HG02610 (cell line): ENCODE measurements around the gene DCAF8L2.
"Not testable (repeated sequence)": the region's sequence is repeated elsewhere in the genome, so short reads cannot be mapped to it uniquely, and the experiment has no call there.

ENCODE experiments used
- ATAC-seq: cut with Tn5 transposase; IDR thresholded peaks from one replicate; pipeline ENCODE4 v1.9.1; 2021; ENCODE audit warnings: mild to moderate bottlenecking, moderate library complexity; ENCODE audit not compliant: unreplicated experiment

The DCAF8L2 gene

GRCh38 chrX:27590044-27590443 is at the start of gene DCAF8L2:
DCAF8L2 (plus strand) TSS chrX:27590344; CDS start chrX:27746896, 156,552 bp downstream.
- no peak for ATAC-seq

- ATAC-seq, result not testable (repeated sequence)
These were observed 49.0 kb upstream of the DCAF8L2 start for GRCh38 chrX:27541161-27541560.

- no peak for ATAC-seq
These were observed 41.5 kb upstream of the DCAF8L2 start for GRCh38 chrX:27548624-27549023.

GRCh38 chrX:27549688-27550087 is 40.5 kb upstream of the DCAF8L2 start:
- ATAC-seq, result no peak

- no peak for ATAC-seq
These were observed 34.6 kb upstream of the DCAF8L2 start for GRCh38 chrX:27555514-27555913.

- ATAC-seq, result no peak
These were observed 24.2 kb upstream of the DCAF8L2 start for GRCh38 chrX:27565992-27566391.

GRCh38 chrX:27571164-27571563 is 19.0 kb upstream of the DCAF8L2 start:
- no peak for ATAC-seq

- ATAC-seq, result no peak
These were observed 14.6 kb upstream of the DCAF8L2 start for GRCh38 chrX:27575565-27575964.

- ATAC-seq, result no peak
These were observed 6.2 kb upstream of the DCAF8L2 start for GRCh38 chrX:27583976-27584375.

- ATAC-seq, result no peak
These were observed 1.8 kb downstream of the DCAF8L2 start for GRCh38 chrX:27591938-27592337.

GRCh38 chrX:27597508-27597907 is 7.4 kb downstream of the DCAF8L2 start:
- no peak for ATAC-seq

- no peak for ATAC-seq
These were observed 8.2 kb downstream of the DCAF8L2 start for GRCh38 chrX:27598312-27598711.

GRCh38 chrX:27599928-27600327 is 9.8 kb downstream of the DCAF8L2 start:
- no peak for ATAC-seq

GRCh38 chrX:27600686-27601085 is 10.5 kb downstream of the DCAF8L2 start:
- no peak for ATAC-seq

GRCh38 chrX:27608671-27609070 is 18.5 kb downstream of the DCAF8L2 start:
- no peak for ATAC-seq

- no peak for ATAC-seq
These were observed 29.3 kb downstream of the DCAF8L2 start for GRCh38 chrX:27619459-27619858.

GRCh38 chrX:27619975-27620374 is 29.8 kb downstream of the DCAF8L2 start:
- ATAC-seq, result no peak

GRCh38 chrX:27622883-27623282 is 32.7 kb downstream of the DCAF8L2 start:
- no peak for ATAC-seq

GRCh38 chrX:27626066-27626465 is 35.9 kb downstream of the DCAF8L2 start:
- ATAC-seq, result no peak

GRCh38 chrX:27633328-27633727 is 43.2 kb downstream of the DCAF8L2 start:
- no peak for ATAC-seq

GRCh38 chrX:27656581-27656980 is 66.4 kb downstream of the DCAF8L2 start:
- ATAC-seq, result no peak

- ATAC-seq, result no peak
These were observed 70.7 kb downstream of the DCAF8L2 start for GRCh38 chrX:27660878-27661277.

- ATAC-seq, result no peak
These were observed 81.1 kb downstream of the DCAF8L2 start for GRCh38 chrX:27671234-27671633.

- no peak for ATAC-seq
These were observed 84.3 kb downstream of the DCAF8L2 start for GRCh38 chrX:27674491-27674890.
